MM.1S (cell line): Measurements from ENCODE around the gene SNCAIP.

ENCODE experiments used
- EZH2 ChIP-seq: fragments of 300-600 bp; sonication (generic); optimal IDR thresholded peaks from 2 replicates; pipeline ENCODE3; 2017; ENCODE audit warnings: low read depth, mild to moderate bottlenecking, antibody characterized with exemption, low read length, mixed read lengths
- EZH2phosphoT487 ChIP-seq: fragments of 300-600 bp; sonication (generic); IDR thresholded peaks from 2 replicates; pipeline ENCODE4 v1.6.1; 2018; ENCODE audit warnings: antibody characterized with exemption, low read length
- TF ChIP-seq, protein P1 (sequence below): fragments of 300-600 bp; sonication (generic); IDR thresholded peaks from 2 replicates; pipeline ENCODE4 v1.5.1; 2016; ENCODE audit warnings: antibody characterized with exemption, low read length, mixed read lengths

DNA sequence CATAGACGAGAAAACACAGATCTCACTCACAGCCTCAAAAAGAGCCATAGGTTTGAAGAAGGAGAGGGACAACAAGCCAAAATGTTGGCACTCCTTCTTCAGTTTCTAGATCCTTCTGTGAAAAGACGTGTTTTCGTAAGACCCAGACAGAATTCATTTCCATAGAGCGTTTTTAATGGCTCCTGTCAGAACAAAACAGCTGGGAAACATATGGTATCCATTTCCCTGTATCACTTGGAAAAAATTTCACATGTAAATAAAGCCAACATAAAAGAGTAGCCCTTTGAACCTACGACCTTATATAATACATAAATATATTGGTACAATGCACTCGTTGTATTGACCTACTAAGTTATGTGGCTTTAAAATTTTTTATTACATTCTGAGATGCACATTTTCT lies 108.1 kb downstream of the SNCAIP start:
- TF ChIP-seq, protein P1, sequence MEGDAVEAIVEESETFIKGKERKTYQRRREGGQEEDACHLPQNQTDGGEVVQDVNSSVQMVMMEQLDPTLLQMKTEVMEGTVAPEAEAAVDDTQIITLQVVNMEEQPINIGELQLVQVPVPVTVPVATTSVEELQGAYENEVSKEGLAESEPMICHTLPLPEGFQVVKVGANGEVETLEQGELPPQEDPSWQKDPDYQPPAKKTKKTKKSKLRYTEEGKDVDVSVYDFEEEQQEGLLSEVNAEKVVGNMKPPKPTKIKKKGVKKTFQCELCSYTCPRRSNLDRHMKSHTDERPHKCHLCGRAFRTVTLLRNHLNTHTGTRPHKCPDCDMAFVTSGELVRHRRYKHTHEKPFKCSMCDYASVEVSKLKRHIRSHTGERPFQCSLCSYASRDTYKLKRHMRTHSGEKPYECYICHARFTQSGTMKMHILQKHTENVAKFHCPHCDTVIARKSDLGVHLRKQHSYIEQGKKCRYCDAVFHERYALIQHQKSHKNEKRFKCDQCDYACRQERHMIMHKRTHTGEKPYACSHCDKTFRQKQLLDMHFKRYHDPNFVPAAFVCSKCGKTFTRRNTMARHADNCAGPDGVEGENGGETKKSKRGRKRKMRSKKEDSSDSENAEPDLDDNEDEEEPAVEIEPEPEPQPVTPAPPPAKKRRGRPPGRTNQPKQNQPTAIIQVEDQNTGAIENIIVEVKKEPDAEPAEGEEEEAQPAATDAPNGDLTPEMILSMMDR = no peak
- TF ChIP-seq EZH2 (no peak), EZH2phosphoT487 (no peak)
